NCI-H524 treated with DMSO at 0.1 percent for 48 hours (cell line): ENCODE results near the gene DDI2.

Experiments used
- DNase-seq: peaks from one replicate; lab custom pipeline; 2025; lab: John Stamatoyannopoulos, UW

Gene DDI2

GRCh38 chr1:15605398-15606383 is 11.6 kb upstream of the DDI2 start:
- DNase-seq: no peak

GRCh38 chr1:15609631-15610030 is 7.6 kb upstream of the DDI2 start:
- DNase-seq: no peak

GRCh38 chr1:15610167-15610566 is 7.1 kb upstream of the DDI2 start:
- DNase-seq: no peak

- DNase-seq: no peak
Measured at GRCh38 chr1:15616373-15617172, 685 bp upstream of the DDI2 start.

GRCh38 chr1:15618077-15618654 is 908 bp downstream of the DDI2 start:
- DNase-seq: no peak

GRCh38 chr1:15618655-15619525 is 1.6 kb downstream of the DDI2 start:
- no peak for DNase-seq

GRCh38 chr1:15620155-15620545 is 2.9 kb downstream of the DDI2 start:
- no peak for DNase-seq

GRCh38 chr1:15620902-15621682 is 3.8 kb downstream of the DDI2 start:
- no peak for DNase-seq

- no peak for DNase-seq
Measured at GRCh38 chr1:15621975-15622374, 4.7 kb downstream of the DDI2 start.

GRCh38 chr1:15622712-15623373 is 5.6 kb downstream of the DDI2 start:
- DNase-seq: no peak

GRCh38 chr1:15623435-15623834 is 6.2 kb downstream of the DDI2 start:
- DNase-seq: no peak

GRCh38 chr1:15624133-15624714 is 7.0 kb downstream of the DDI2 start:
- no peak for DNase-seq

- no peak for DNase-seq
Measured at GRCh38 chr1:15625056-15625917, 8.0 kb downstream of the DDI2 start.

GRCh38 chr1:15626269-15626950 is 9.2 kb downstream of the DDI2 start:
- no peak for DNase-seq

- no peak for DNase-seq
Measured at GRCh38 chr1:15627343-15627988, 10.2 kb downstream of the DDI2 start.

GRCh38 chr1:15628003-15628402 is 10.7 kb downstream of the DDI2 start:
- no peak for DNase-seq

- DNase-seq: no peak
Measured at GRCh38 chr1:15633756-15634420, 16.6 kb downstream of the DDI2 start.
